Measurements from ENCODE around the gene MAGI2.

The MAGI2 gene

DNA sequence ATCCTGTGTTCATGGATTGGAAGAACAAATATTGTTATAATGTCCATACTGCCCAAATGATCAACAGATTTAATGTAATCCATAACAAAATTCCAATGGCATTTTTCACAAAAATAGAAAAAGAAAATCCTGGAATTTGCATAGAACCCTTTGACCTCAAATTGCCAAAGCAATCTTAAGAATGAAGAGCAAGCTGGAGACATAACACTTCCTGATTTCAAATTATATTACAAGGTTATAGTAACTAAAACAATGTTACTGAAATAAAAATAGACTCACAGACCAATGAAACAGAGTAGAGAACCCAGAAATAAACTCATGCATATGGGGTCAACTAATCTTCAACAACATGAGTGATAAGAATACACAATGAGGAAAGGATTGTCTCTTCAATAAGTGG, 1352.4 kb downstream of the MAGI2 start:
- DNase-seq, result no peak

DNA sequence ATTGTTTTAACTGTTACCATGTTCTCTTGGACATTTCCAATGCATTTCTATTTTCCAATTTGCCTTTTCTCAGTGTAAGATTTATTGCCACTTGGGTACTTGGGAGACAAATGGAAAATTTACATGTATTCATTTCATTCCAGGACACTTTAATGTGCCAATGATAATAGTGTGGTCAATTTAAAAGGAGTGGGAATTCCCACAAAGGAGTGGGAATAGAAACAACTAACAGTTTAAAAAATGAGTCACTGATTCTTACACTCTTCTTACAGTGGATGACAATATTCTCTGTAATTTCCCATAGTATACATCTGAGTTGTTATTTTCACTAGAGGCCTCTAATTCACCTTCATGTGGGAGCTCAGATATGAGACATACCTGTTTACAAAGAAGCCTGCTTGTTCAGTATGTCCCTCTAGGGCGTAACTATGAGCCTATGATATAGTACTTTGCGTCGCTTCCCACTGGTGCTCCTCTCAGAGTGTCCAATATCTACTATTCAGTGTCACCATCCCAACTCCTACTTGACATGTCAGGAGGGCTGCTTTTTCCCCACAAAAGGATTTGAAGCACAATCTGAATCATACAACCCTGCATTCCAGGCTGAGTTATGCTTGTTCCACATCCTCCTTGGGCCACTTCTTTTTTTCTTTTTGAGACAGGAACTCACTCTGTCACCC, 1353.6 kb downstream of the MAGI2 start:
- DNase-seq, result no peak

DNA sequence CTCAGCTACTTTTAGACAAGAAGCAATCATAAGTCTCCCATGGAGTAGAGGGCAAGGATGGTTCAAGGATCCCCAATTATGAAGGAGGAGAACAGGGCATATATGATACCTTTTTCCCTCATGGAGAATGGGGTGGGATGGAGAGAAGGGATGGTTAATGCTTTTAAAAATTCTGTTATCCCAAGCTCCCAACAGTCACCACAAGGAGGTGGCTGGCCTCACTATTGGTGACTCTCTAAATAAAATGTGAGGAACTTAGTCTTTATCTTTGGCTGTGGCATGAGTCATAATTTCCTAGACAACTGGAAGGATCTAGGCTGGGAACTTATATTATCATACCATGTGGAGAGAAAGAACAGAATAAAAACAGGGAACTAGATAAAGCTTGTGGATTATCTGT, 1357.9 kb downstream of the MAGI2 start:
- no peak for DNase-seq

DNA sequence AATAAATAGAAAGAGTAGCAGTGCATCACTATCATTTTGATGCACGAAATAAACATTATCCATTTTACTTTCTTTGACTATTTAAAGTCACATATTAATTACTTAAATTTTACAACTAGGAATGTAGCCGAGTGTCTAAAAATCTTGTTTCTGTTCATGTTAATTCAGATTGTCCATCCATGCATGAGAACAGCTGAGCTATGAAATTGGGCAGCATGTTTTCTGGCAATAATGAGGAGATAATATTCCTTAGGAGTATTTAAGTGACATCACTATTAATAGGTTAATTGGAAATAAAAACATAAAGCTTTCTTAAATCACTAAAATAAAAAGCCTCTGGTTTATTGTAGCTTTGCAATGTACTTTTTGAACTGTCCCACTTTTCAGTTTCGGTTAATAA, 1361.1 kb downstream of the MAGI2 start:
- no peak for DNase-seq

DNA sequence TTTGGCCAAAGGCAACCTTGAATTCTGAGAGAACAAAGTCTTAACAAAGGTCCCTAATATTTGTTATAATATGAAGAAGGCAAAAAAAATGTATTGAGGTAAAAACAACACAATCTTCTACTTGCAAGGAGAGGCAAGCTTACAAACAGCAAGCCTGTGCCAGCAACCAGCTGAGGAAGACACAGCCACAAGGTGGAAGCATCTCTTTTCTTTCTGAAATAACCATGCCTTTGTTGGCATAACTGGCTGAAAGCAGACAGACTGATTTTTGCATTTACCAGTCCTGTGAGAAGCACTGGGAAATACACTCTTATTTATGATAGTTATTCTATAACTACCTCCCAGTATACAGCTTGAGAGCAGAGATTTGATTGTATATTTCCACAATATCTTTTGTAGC, 1362.9 kb downstream of the MAGI2 start:
- no peak for DNase-seq

DNA sequence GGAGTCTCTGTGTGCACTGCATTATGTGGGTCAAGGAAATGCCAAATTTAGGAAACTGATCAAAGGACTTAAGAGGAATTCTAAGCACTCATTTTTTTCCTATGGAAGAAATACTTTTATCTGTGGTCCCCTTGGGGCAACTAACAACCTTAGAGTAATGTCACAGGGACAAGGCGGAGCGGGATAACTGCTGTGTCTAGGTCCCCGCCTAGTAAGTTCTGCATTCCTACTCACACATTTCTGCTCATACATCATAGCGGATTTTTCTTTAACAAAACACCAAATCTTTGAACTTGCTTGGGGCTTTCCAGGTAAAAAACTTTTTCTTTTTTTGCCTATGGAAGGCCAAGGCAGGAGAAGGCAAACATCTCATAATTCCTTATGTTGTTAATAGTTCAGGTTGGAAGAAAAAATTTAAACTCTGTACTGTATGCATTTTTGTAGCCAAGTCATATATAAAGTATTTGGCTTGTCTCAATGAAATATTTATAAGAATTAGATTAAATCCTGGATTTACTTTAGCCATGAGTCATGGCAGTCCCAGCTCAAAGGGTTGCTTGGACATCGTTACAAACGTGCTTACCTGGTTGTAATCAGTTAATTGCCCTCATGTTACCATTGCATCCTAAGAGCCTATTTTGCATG, 1369.9 kb downstream of the MAGI2 start:
- DNase-seq, result no peak

DNA sequence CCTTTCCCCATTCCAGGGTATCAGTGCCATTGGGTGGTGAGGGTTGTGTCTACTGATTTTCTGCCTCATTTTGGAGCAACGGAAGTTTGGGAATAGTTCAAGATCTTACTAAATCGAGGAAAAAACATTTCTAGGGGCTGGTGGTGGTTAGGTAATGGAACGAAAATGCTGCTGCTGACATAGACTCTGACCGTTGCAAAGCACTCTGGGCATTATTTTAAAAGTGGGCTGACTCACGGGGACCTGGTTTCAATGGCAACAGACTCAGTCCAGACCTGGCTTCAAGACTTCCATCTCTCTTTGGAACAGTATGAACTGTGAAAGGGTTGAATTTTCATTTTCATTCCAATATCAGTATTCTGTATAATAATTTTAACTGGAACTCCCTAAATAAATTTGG, 1370.9 kb downstream of the MAGI2 start:
- DNase-seq, result no peak

DNA sequence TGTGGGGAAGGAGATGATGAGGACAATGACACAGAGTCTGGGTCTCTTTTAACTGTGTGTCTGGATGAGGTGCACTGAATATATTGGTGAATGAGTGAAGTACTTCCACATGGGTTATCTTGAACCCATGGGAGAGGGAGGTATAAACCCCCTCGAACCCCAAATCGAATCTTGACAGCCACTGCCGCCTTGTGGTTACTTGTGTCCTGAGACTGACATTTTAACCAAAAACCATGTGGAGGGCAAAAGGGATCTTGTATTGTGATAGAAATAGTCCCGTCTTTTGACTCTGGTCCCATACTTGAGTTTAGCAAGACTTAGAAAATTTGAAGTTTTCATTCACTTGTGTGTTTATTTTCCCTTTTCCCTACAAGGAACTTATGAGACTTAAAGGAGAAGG, 1371.6 kb downstream of the MAGI2 start:
- no peak for DNase-seq

DNA sequence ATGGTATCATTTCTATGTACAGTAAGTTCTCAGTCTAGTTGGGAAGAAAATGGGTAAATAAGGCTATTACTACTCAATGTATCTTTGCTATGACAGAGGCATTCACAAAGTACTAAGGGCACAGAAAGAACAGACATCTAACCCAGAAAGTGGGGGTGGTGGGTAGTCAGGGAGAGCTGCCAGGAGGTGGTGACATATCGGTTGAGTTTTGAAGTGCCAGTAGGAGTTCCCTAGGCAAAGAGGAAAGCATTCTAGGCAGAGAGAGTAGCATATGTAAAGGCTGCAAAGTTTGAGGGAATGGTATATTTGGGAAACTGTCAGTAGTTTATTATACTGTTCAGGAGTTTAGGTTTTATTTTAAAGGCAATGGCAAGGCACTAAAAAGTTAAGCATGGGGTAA, 1372.1 kb downstream of the MAGI2 start:
- DNase-seq, result no peak

DNA sequence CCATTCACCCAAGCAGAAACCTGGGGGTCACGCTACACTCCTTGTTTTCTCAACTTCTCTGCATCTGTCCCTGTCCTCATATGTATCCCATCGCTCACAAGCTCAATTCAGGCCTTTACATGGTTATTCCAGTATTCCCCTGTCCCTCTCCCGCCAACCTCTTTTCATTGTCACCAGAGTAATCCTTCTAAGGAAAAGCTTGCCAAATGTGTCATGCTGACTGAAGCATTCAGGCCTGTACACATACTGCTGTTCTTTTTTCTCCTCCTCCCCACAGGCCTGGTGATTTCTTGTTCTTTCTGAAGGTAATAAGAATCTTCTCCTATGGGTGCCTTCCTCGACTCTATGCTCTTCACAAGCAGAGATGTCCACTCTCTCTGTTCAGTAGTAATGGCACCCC, 1372.7 kb downstream of the MAGI2 start:
- no peak for DNase-seq

DNA sequence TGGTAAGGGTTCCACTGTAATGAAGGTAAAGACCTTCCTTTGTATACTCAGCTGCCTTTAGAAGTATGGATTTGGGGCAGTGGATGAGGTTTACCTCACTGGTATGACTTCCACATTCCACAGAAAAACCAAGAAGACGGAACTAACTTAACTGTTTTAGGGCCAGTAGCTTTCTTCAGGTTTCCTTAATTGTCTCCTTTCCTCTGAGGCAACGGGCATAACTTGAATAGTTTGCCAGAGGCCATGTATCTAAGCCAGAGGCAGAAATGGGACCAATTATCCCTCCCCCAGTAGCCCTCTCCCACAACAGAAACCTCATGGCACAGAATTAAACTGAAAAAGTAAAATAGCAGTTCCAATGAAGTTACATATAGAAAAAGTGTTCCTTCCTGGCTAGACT, 1373.2 kb downstream of the MAGI2 start:
- DNase-seq, result no peak

DNA sequence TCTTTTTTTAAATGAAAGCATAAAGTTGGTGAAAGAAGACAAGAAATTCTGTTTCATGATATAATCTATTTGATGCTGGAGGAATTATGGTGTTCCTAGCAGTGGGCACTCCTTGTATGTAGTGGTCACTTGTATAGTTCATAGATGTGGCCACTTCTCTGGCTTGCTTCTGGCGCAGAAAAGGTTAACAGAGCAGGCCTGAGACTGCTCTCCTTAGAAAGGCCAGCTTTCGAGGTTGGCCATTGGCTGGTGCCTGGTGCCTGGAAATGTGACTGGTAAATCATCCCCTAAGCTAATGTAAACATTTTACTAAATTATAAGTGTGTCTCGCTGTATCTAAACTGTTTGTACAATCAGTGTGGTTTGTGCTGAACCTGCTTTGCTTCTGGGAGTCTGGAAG, 1378.8 kb downstream of the MAGI2 start:
- DNase-seq, result no peak

DNA sequence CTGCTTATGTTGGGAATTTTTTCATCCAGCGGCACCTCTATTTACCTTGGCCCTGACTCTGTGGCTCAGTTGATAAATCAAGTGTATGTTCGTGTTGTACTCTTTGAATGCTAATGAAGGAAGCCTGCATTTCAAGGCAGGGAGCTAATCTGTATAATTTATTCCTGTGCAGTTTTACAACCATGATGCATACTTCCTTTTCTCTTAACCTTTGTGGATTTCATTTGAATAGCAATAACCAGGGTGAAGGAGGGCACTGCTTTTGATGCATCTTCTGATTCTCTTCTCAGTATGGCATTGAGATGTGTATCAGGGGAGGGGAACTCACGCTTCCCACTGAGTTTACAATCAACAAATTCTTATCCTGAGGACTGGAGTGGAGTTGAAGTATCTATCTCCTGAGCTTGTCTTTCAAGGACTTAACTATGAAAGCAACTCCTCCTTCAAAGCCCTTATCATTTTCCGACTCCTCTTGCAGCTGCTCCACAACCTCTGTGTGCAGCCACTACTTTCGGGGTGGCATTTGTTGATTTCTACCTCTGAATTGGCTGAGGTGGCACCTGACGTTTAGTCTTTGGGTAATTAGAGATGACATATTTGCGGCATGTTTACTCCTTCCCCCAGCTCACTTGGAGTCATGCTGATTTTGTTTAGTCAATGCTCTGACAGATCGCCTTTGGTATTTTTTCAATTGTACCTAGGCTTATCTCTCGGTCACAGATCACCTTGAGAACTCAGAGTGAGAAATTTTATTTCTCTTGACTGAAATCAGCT, 1379.7 kb downstream of the MAGI2 start:
- DNase-seq, result no peak

DNA sequence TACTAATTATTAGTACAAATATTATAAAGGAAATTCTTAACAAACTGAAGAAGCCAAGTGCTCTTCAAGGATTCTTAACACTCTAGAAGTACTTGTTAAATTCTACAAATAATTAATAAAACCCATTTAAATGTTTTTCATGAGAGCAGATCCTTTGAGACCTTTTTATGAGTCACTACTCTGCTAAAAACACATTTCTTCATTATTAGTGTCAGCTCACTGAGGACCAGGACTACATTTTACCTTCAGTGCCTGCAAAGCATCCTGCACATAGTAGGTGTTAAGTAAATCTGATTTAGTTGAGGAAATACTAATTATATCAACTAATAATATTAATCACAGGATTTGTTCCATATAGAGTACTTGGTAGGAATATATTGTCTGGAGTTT, 1381.3 kb downstream of the MAGI2 start:
- DNase-seq, result no peak

DNA sequence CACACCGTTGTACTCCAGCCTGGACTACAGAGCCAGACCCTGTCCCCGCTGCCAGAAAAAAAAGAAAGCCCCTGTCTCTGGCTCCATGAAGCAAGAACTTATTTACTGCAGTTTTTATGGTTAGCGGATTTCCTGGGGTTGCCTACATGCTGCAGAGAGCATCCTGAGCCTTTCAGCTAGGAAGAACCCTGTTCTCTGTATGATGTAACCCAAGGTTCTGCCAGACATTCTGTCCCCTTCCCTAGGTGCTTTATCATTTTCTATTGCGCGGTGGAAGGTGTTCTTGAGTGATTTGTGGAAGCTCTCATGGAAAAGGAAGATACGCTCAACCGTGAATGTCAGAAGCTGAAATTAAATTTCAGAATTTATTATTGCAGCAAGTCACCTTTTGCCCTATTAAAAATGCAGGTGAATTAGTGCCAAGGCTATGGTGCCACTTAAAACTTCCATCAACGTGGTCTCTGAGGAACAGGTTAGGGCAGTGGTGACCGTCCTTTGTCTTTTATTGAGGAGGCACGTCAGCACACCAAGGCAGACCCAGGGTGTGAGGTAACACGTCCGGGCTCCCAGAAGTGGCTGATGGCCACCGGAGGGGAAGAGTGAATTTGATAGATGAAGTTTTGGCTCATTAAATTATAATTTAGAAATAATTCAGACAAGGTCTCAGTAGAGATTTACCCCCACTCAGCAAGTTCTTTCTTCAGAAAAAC, 1381.8 kb downstream of the MAGI2 start:
- no peak for DNase-seq

DNA sequence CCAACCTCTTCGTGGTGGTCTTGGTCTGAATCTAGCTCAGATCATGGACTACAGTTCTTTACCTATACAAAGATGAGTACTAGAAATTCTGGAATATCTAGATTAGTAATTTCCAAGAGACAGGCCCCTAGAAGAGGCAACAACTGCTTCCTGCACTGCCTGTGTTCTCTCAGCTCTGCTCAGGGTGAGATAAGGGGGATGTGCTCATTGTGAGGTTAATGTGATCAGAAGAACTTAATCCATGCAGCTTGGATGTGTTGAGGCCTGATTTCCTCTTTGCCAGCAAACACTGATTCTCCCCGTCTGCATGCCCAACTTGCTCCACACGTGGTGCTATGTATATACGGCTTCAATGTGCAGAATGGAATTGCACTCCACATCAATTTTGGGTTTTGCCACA, 1386.9 kb downstream of the MAGI2 start:
- DNase-seq, result no peak

DNA sequence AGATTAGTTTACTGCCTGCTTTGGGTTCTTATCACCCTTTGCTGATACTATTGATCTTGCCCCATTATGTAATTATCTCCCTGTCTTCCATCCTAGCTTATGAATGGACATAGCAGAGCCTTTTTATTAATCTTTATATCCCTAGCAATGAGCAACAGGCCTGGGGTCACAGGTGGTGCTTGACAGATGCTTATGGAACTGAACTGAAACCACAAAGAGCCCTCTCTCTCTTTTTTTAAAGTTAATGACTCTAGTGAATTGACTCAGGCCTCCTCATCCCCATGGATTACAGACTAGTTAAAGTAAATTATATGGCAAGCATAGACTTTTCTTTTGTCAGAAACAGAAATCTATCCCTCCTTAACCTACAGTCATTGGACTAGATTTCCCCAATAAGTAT, 1389.7 kb downstream of the MAGI2 start:
- DNase-seq, result no peak

DNA sequence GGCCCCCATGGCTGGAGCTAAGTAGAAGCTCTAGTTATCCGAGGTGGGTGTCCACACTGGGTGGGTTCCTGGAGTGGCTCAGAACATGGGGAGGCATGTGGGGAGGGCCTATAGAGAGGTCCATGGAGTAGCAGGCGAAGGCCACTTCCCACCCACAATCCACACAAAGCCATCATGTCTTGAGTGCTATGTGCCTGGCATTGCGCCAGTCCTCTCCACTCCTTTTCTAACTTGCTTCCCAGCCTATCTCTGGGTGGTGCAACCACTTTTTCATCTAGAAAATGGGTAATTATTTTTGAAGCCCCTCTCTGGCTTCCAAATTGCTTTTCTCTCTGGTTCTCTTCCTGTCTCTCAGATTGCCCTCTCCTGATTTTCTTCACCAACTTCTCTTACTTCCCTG, 1391.3 kb downstream of the MAGI2 start:
- no peak for DNase-seq

DNA sequence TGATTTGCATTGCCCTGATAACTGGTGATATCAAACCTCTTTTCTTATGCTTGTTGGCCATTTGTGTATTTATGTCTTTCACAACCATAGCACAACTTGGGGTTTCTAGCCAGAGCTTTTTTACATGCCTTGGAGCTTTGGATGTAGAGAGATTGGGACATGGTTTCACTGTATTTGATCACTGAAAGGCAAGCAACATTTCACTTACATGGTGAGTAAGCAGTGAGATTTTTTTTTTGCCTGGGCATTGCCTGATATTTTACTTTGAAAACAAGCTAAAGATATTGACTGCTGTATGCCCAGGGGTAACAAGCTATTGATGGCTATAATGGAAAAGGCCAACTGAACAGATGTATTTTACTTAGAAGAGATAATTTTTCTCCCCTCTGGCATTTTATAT, 1395.9 kb downstream of the MAGI2 start:
- DNase-seq, result no peak

DNA sequence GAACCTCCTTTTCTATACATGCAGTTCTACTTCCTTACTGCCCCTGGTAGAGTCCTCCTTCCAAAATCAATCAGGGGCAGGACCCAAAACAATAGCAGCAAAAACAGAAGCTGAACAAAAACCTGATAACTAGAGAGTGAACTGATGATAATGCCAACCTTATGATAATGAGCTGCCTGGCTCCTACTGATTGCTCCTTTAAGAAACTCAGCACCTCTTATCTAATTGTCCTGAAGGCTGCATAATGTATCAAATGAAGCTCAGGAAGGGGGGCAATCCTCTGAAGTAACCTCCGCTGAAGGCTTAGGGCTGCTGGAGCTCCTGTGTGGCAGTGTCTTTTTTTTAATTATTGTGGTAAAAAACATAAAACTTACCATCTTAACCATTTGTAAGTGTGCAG, 1397.9 kb downstream of the MAGI2 start:
- DNase-seq, result no peak

DNA sequence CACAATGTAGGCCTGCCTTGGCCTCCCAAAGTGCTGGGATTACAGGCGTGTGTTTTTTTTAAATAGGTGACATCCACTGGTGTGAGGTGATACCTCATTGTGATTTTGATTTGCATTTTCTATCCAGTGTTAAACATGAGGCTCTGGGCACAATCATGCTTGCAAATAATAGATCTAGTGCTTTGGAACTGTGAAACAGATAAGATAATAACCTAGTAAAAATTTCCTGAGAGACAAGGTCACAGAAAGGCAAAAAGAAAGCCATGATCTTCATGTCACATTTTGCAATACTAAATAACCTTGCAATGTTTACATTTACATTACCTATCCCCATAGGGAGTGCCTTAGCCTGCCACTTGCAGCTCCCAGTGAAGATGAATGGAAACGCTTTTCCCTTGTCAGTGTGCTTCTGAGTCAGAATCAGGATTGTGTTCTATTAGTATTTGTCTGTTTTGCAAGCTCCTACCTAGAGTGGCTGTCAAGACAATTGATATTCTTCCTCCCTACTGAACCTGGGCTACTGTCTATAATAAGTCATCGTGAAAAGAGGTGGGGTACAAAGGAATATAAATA, 1398.4 kb downstream of the MAGI2 start:
- no peak for DNase-seq

DNA sequence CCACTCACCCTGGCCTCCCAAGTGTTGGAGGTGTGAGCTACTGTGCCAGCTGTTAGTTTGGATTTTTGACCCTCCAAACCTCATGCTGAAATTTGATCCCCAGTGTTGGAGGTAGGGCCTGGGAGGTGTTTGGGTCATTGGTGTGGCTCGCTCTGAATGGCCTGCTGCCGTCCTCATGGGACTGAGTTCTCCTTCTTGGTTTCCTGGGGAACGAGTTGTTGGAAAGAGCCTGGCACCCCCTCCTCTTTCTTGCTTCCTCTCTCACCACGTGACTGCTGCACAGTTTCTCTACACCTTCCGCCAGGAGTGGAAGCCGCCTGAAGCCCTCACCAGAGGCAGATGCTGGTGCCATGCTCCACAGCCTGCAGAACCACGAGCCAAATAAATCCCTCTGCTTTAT, 1401.4 kb downstream of the MAGI2 start:
- no peak for DNase-seq

DNA sequence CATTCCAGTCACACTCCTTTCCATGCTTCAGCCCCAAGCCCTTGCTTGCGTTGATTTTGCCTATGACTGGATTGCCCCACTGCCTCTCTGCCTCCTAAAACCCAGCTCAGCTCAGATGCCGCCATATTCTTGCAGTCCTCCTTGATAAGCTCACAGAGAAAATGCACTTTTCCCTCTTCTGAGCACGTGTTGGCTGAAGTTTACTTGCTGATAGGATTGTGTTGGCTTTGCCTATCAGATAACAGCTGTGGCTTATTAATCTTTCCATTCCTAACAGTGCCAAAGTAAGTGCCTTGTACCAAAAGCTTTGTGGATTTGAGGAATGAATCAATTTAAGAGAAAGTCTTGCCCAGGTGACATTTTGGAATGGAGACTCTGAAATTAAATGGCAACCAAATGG, 1405.7 kb downstream of the MAGI2 start:
- no peak for DNase-seq

All from activated CD8-positive, alpha-beta memory T cell treated with anti-CD3 and anti-CD28 coated beads for 24 hours (primary cell).